ENCODE measurements around the gene NOTCH1. TPM values are rescaled to one million over a fixed set of nuclear protein-coding genes. Genes with fewer than 3 reads are reported as not detected.

Gene NOTCH1
- total and polyA plus RNA-seq, 11 donors: 8.0 to 47.3 (median 20.3) TPM

DNA sequence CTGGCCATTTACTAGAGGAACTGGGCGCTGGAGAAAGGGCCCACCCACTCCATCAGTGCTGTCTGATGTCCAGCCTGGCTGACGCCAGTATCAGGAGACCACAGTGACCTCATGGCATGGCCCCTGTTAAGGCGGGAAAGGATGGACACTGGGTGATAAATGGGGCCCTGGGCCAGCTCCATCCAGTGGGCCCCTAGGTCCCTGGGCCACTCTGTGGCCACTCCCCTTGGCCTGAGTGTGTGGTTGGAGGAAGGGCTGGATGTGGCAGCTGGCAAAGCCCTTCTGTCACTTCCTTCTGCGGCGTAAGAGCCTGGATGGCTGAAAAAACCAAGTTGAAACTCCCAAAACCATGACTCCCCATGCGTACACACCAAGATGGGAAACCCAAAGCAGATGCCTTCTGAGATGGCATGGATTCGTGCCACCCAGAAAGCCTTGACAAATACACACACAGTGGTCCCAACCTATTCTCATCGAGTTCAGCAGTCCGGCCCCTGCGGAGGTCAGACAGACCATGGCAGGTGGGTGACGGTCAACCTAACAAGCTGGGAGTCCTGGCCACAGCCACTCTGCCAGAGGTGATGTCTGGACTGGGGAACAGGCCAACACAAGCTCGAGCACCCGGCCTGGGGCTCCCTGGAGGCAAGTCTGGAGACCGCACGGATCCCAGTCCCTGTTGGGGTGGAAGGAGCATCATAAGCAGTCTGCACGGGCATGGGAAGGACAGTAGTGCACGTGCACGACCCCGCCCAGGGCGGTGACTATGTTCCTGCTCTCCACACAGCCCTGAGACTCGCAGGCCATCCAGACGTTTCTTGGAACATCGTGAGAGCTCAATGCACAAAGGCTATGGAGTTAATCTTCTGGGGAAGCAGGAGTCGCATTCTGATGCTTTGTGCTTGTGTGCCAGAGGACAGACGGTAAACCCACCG is 45.2 kb upstream of the NOTCH1 start:
- TF ChIP-seq POLR2A (IDR thresholded peaks at IDR 0.05): no peak
- TF ChIP-seq, protein P1, sequence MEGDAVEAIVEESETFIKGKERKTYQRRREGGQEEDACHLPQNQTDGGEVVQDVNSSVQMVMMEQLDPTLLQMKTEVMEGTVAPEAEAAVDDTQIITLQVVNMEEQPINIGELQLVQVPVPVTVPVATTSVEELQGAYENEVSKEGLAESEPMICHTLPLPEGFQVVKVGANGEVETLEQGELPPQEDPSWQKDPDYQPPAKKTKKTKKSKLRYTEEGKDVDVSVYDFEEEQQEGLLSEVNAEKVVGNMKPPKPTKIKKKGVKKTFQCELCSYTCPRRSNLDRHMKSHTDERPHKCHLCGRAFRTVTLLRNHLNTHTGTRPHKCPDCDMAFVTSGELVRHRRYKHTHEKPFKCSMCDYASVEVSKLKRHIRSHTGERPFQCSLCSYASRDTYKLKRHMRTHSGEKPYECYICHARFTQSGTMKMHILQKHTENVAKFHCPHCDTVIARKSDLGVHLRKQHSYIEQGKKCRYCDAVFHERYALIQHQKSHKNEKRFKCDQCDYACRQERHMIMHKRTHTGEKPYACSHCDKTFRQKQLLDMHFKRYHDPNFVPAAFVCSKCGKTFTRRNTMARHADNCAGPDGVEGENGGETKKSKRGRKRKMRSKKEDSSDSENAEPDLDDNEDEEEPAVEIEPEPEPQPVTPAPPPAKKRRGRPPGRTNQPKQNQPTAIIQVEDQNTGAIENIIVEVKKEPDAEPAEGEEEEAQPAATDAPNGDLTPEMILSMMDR (IDR thresholded peaks at IDR 0.05): no peak
- H3K27ac ChIP-seq: peak overlapping the region in 9 of 12 donors; percentile 3 to 66 (median 39)
- intact Hi-C loops (cut with DNase I): no loop called here
- no peaks in the 10 kb centered on the region for H3K9me3 ChIP-seq
- H3K27me3 ChIP-seq: no peaks in the 10 kb centered on the region
- H3K36me3 ChIP-seq: no peaks in the 10 kb centered on the region
- ATAC-seq (peak in 3 of 4 donors; percentile 27 to 40 (median 29)), DNase-seq (peak in 2 of 5 donors; percentile 59 to 62)
- H3K4me1 ChIP-seq: peaks cover 5 to 54% (median 46%) of the 10 kb centered on the region in 12 donors
- WGBS, 4 donors: 77 to 85% (median 78%) methylated on average over 25 to 26 of the region's 26 CpGs
- H3K4me3 ChIP-seq: no peak overlapping the region

DNA sequence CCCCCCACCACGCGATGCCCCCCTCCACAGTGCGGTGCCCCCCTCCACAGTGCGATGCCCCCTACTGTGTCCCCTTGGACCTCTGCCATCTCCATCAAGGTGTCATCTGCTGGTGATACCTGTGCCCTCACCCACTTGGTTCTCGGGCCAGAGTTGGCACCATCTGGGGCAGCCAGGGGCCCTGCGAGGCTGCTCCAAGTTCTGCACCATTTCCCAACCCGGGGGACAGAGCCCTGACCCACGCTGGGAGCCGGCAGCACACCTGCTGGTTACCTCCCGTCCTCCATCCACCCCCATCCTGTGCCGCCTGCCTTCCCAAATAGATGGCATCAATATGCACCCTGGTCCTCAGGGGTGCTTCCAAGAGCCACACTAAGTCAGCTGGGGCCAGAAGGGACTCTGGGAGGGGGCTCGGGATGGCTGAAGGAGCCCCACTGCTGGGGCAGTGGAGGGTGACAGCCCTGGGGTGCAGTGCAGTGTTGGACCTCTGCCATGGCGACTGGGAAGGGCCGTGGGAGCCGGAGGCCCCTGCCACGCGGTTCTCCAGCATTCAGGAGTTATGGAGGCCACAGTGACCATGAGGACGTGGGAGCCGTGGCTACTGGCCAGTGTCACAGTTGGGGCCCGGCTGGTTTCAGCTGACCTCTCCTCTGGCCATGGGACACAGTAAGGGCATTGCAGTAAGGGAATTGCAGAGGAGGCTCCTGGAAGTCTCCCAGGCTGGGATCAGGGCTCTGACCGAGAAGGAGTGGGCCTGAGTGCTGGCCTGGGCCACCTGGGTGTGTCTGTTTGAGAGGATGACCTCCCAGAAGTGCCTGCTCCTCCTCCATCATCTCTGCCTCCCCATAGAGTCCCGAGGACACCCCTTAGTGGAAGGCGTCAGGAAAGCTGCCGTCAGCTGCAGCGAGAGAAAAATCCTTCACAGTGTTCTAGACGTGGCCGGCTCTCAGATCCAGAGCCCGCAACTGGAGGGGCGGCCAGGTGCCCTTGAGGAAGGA is 44.2 kb upstream of the NOTCH1 start:
- DNase-seq: peak in 2 of 5 donors; percentile 45 to 68
- H3K27ac ChIP-seq: peak overlapping the region in 10 of 12 donors; percentile 3 to 66 (median 39)

DNA sequence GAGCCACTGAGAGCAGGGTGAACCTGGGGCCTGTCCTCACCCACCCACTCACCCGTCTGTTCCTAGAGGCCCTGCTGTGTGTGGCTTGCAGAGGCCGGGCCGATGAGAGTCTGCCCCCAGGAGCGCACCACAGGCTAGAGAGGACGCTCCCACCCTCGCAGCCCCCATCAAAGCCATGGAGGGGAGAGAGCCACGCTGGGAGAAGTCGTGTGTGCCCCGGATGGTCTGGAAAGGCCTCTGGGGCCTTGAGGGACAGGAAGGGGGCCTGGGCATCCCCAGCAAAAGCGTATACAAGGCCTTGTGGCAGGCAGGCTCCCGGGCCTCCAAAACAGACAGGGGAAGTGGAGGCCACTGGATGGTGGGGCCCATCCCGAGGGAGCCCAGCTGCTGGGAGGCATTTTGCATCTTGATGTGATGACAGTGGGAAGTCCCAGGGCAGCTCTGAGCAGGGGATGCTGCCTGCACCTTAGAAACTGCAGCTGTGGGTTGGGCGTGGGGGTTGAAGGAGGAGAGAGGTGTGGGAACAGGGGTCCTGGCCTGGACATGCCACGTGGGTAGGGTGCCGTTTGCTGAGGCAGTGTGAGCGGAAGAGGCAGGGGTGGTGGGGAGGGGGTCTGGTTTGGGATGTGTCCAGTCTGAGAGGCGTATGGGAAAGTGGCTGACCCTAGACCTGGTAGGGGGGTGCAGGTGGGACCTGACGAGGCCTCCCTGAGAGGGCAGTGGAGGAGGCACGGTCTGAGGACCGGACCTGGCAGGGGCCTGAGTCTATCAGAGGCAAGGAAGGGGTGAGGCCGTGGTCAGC is 43.0 kb upstream of the NOTCH1 start:
- DNase-seq: peak in 2 of 5 donors; percentile 28 to 55
- Histone ChIP-seq H3K36me3 (no peaks in the 10 kb centered on the region), H3K27ac (peak overlapping the region in 10 of 12 donors; percentile 24 to 85 (median 74)), H3K27me3 (no peaks in the 10 kb centered on the region), H3K4me1 (peaks cover 5 to 75% (median 60%) of the 10 kb centered on the region in 12 donors), H3K4me3 (peak overlapping the region in 3 of 12 donors; percentile 1 to 23 (median 9)), H3K9me3 (no peaks in the 10 kb centered on the region)
- TF ChIP-seq, protein P1 (IDR thresholded peaks at IDR 0.05): no peak
- no peak for TF ChIP-seq POLR2A (IDR thresholded peaks at IDR 0.05)
- ATAC-seq: peak in 1 of 4 donors; percentile 1
- WGBS, 4 donors: 63 to 66% (median 64%) methylated on average over 18 to 21 of the region's 21 CpGs
- intact Hi-C loops (cut with DNase I): loop anchor here in 1 of 10 donors (5.0 kb wide), 1 partner anchor 47 kb away; no protein-coding TSS in a partner anchor

More for the DNA sequence above, 44.2 kb upstream of the NOTCH1 start:
- intact Hi-C loops (cut with DNase I): loop anchor here in 1 of 10 donors (5.0 kb wide), 1 partner anchor 48 kb away; no protein-coding TSS in a partner anchor
- TF ChIP-seq, protein P1 (IDR thresholded peaks at IDR 0.05): no peak
- no peak for TF ChIP-seq POLR2A (IDR thresholded peaks at IDR 0.05)
- Histone ChIP-seq H3K4me1 (peaks cover 5 to 64% (median 54%) of the 10 kb centered on the region in 12 donors), H3K9me3 (no peaks in the 10 kb centered on the region), H3K27me3 (no peaks in the 10 kb centered on the region), H3K4me3 (no peak overlapping the region), H3K36me3 (no peaks in the 10 kb centered on the region)
- peak in 3 of 4 donors; percentile 10 to 17 (median 11) for ATAC-seq
- WGBS, 4 donors: 70 to 77% (median 73%) methylated on average over 22 to 29 of the region's 29 CpGs
